HepG2 (cell line): ENCODE results near the gene PKM.

Experiments used
- HNRNPK ChIP-seq: fragments of 200-400 bp; formaldehyde crosslinking; IDR thresholded peaks from 2 replicates; pipeline ENCODE4 v1.6.1; 2018; ENCODE audit warnings: low read length, low read depth, moderate library complexity, mild to moderate bottlenecking; ENCODE audit not compliant: poor library complexity, severe bottlenecking
- KAT7 ChIP-seq: IDR thresholded peaks from 2 replicates; pipeline ENCODE4 v1.6.1; 2018; ENCODE audit warnings: borderline replicate concordance, missing compliant biosample characterization
- ZNF143 ChIP-seq: sonication (generic); formaldehyde crosslinking; IDR thresholded peaks from 2 replicates; pipeline ENCODE4 v1.4.0; 2020; ENCODE audit warnings: missing genetic modification reagents

DNA sequence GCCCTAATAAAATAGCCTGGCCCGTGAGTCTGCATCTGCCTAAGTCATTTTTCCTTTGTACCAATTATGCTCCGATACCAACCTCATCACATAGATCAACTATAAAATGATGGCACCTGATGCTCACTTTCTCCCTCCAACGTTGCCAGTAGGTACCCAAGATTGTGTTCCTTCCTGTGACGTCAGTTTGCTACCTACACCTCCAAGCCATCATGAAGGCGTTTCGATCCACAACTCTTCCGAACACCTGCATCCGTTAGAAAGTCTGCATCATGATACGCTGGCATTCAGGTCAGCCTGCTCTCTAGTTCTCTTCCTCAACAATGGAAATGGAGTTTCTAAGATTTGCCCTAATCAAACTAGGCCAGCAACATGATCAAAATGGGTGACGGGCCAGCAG lies 7.7 kb downstream of the PKM start:
- TF ChIP-seq KAT7 (CRISPR knock-in tag) = no peak
- TF ChIP-seq ZNF143 (CRISPR knock-in tag) = no peak
- no peak for TF ChIP-seq HNRNPK
